Measurements from ENCODE around the gene CTSC.

CTSC gene

DNA sequence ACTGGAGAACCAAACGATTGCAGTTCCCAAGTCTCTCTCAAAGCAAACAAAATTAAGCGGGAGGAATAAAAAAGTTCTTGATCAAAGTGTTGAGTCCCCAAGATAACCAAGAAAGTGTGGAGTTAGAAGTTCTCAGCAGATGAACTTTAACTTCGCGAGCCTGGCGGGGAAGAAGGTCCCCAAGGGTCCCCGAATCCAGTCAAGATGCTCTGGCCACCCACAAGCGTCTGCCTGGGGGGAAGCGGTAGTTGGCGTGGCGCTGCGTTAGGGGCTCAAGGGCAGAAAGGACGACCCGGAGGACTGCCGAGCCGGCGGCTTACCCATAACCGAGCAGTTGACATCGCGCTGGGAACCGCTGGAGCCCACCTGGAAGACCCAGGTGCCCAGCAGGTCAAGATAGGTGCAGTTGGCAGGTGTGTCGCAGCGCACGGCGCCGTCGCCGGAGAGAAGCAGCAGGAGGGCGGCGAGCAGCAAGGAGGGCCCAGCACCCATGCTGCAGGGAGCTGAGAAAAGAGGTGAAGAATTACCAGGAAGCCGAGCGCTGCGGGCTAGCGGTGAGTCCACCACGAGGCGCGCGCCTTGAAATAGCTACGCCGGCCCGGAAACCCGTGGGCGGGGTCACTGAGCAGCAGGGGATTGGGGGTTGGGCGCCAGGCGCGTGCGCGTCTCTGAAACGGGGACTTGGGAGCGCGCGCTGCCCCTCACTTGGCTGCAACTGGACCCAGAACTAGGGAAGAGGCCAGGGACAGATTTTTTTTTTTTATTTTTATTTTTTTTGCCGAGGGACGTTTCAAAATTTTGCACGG, at the start of gene CTSC:
TSS of gene CTSC (minus strand) at position 556 of the 806 bp plus-strand sequence. CDS start at position 492, 64 bp downstream.
- no peaks in the 10 kb centered on the region for H3K27me3 ChIP-seq (ENCODE audit: control insufficient read depth in 1 of 2, insufficient read depth in 2 of 2, low read length in 2 of 2)
- no peaks in the 10 kb centered on the region for H3K9me3 ChIP-seq (ENCODE audit: low read length)
- H3K27ac ChIP-seq (ENCODE audit: low read depth, low read length), result peak within 1 kb of the TSS; percentile 89
- peak within 1 kb of the TSS; percentile 89 to 93 for H3K4me3 ChIP-seq (ENCODE audit: low read depth in 1 of 2, low read length in 2 of 2)
- H3K36me3 ChIP-seq (ENCODE audit: insufficient read depth, low read length), result no peaks in the 10 kb centered on the region
- H3K9ac ChIP-seq (ENCODE audit: low read length), result peak within 1 kb of the TSS; percentile 71
- H3K4me1 ChIP-seq (ENCODE audit: insufficient read depth, low read length), result peaks cover 28% of the 10 kb centered on the region

GRCh38 chr11:88384669-88385005, 47.1 kb upstream of the CTSC start:
- H3K36me3 ChIP-seq (ENCODE audit: insufficient read depth, low read length), result no peaks in the 10 kb centered on the region

DNA sequence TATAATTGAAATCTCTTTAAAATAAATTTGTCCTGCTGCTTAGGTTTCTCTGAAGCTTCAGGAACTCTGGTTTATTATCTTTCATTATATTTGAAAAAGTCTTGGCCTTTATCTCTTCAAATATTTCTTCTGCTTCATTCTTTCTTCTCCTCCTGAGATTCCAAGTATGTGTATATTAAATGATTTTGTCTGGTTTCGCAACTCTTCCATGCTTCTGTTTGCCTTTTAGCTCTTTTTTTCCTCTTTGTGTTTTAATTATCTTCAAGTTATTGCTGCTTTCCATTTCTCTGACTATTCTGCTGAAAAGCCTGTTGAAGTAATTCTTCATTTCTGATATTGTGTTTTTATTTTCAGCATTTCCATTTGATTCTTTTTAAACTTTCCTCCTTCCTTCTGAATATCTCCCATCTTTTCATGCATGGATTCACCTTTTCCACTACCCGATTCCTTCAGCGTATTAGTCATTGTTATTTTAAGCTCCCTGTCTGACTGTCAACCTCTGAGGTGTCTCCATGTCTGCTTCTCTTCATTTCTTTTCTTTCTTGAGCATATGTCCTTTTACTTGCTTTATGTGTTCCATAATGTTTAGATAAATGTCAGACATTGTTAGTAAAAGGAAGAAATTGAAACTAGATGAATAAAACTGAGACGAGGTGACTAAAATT, 46.6 kb upstream of the CTSC start:
- H3K9ac ChIP-seq (ENCODE audit: low read length), result no peak overlapping the region
- H3K4me3 ChIP-seq (ENCODE audit: low read depth in 1 of 2, low read length in 2 of 2), result no peak overlapping the region
- H3K27ac ChIP-seq (ENCODE audit: low read depth, low read length), result peak overlapping the region; percentile 31
- no peaks in the 10 kb centered on the region for H3K9me3 ChIP-seq (ENCODE audit: low read length)
- H3K27me3 ChIP-seq (ENCODE audit: control insufficient read depth in 1 of 2, insufficient read depth in 2 of 2, low read length in 2 of 2), result no peaks in the 10 kb centered on the region
- H3K36me3 ChIP-seq (ENCODE audit: insufficient read depth, low read length), result no peaks in the 10 kb centered on the region
- peaks cover 10% of the 10 kb centered on the region for H3K4me1 ChIP-seq (ENCODE audit: insufficient read depth, low read length)

More at GRCh38 chr11:88384669-88385005, 47.1 kb upstream of the CTSC start:
- Histone ChIP-seq H3K9ac (ENCODE audit: low read length) (no peak overlapping the region), H3K27me3 (ENCODE audit: control insufficient read depth in 1 of 2, insufficient read depth in 2 of 2, low read length in 2 of 2) (no peaks in the 10 kb centered on the region), H3K4me3 (ENCODE audit: low read depth in 1 of 2, low read length in 2 of 2) (no peak overlapping the region), H3K4me1 (ENCODE audit: insufficient read depth, low read length) (peaks cover 10% of the 10 kb centered on the region), H3K27ac (ENCODE audit: low read depth, low read length) (no peak overlapping the region), H3K9me3 (ENCODE audit: low read length) (no peaks in the 10 kb centered on the region)

DNA sequence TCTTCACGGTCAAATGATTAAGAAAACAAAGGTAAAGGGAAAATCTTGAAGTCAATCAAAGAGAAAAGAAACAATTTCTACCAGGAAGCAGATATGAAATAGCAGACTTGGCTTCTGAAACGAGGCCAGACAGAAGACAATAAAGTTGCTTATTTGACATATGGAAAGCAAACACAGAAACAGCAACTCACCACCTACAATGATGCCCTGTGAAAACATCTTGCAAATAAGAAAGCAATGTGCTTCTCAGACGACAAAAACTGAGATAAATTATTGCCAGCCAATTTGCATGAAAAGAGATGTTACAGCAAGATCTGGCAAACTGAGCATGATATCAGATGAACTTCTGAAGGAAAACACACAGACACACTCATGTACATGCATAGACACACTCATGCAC, 45.9 kb upstream of the CTSC start:
- no peaks in the 10 kb centered on the region for H3K27me3 ChIP-seq (ENCODE audit: control insufficient read depth in 1 of 2, insufficient read depth in 2 of 2, low read length in 2 of 2)
- no peaks in the 10 kb centered on the region for H3K36me3 ChIP-seq (ENCODE audit: insufficient read depth, low read length)
- H3K4me1 ChIP-seq (ENCODE audit: insufficient read depth, low read length), result peaks cover 10% of the 10 kb centered on the region
- no peaks in the 10 kb centered on the region for H3K9me3 ChIP-seq (ENCODE audit: low read length)
- no peak overlapping the region for H3K27ac ChIP-seq (ENCODE audit: low read depth, low read length)
- no peak overlapping the region for H3K4me3 ChIP-seq (ENCODE audit: low read depth in 1 of 2, low read length in 2 of 2)
- no peak overlapping the region for H3K9ac ChIP-seq (ENCODE audit: low read length)

GRCh38 chr11:88379130-88379529, 41.6 kb upstream of the CTSC start:
- Histone ChIP-seq H3K4me1 (ENCODE audit: insufficient read depth, low read length) (peaks cover 2% of the 10 kb centered on the region), H3K4me3 (ENCODE audit: low read depth in 1 of 2, low read length in 2 of 2) (no peak overlapping the region), H3K36me3 (ENCODE audit: insufficient read depth, low read length) (no peaks in the 10 kb centered on the region), H3K9me3 (ENCODE audit: low read length) (no peaks in the 10 kb centered on the region), H3K9ac (ENCODE audit: low read length) (no peak overlapping the region), H3K27me3 (ENCODE audit: control insufficient read depth in 1 of 2, insufficient read depth in 2 of 2, low read length in 2 of 2) (no peaks in the 10 kb centered on the region), H3K27ac (ENCODE audit: low read depth, low read length) (no peak overlapping the region)

DNA sequence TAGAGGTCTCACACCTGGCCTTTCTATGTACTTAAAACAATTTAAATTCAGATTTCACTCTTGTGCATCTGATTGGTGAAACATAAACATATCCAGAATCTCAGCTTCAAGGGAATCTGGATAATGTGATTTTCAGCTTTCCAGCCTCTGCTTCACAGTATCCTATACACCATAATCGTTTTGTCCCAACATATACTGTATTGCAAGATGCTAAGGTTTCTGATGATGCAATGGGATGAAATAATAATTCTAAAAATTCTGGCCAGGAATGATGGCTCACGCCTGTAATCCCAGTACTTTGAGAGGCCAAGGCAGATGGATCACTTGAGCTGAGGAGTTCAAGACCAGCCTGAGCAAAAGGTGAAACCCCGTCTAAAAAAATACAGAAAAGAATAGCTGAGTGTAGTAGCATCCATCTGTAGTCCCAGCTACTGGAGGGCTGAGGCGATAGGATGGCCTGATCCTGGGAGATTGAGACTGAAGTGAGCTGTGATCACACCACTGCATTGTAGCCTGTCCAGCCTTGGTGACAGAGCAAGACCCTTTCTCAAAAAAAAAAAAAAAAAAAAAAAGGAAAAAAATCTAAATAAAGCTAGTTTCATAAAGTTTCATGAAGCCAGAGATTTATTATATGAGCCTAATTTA, 41.0 kb upstream of the CTSC start:
- no peaks in the 10 kb centered on the region for H3K27me3 ChIP-seq (ENCODE audit: control insufficient read depth in 1 of 2, insufficient read depth in 2 of 2, low read length in 2 of 2)
- no peaks in the 10 kb centered on the region for H3K9me3 ChIP-seq (ENCODE audit: low read length)
- H3K4me1 ChIP-seq (ENCODE audit: insufficient read depth, low read length), result no peaks in the 10 kb centered on the region
- no peak overlapping the region for H3K27ac ChIP-seq (ENCODE audit: low read depth, low read length)
- no peaks in the 10 kb centered on the region for H3K36me3 ChIP-seq (ENCODE audit: insufficient read depth, low read length)
- H3K9ac ChIP-seq (ENCODE audit: low read length), result no peak overlapping the region
- H3K4me3 ChIP-seq (ENCODE audit: low read depth in 1 of 2, low read length in 2 of 2), result no peak overlapping the region

DNA sequence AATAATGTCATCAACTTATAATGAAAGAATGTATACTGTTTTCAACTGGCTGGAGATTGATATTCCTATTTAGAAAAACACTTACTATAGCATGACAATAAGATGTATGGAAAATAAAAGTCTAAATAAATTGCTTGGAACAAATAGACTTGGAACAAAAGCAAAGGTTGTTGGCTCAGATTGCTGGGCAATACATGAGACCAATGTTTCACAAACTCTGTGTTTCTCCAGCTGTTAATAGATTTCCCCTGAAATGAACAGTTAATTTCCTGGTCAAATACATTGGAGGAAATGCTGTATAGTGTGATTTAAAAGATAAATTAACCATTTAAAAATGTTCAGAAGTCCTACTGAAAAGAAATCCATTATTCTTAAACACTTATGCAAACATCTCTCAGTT, 40.1 kb upstream of the CTSC start:
- no peaks in the 10 kb centered on the region for H3K27me3 ChIP-seq (ENCODE audit: control insufficient read depth in 1 of 2, insufficient read depth in 2 of 2, low read length in 2 of 2)
- no peaks in the 10 kb centered on the region for H3K4me1 ChIP-seq (ENCODE audit: insufficient read depth, low read length)
- no peaks in the 10 kb centered on the region for H3K36me3 ChIP-seq (ENCODE audit: insufficient read depth, low read length)
- no peaks in the 10 kb centered on the region for H3K9me3 ChIP-seq (ENCODE audit: low read length)
- H3K27ac ChIP-seq (ENCODE audit: low read depth, low read length), result no peak overlapping the region
- no peak overlapping the region for H3K9ac ChIP-seq (ENCODE audit: low read length)
- H3K4me3 ChIP-seq (ENCODE audit: low read depth in 1 of 2, low read length in 2 of 2), result no peak overlapping the region

- no peak overlapping the region for H3K27ac ChIP-seq (ENCODE audit: low read depth, low read length)
These were observed 39.6 kb upstream of the CTSC start for GRCh38 chr11:88377144-88377543.

GRCh38 chr11:88375927-88376470, 38.5 kb upstream of the CTSC start:
- Histone ChIP-seq H3K4me3 (ENCODE audit: low read depth in 1 of 2, low read length in 2 of 2) (no peak overlapping the region), H3K9ac (ENCODE audit: low read length) (no peak overlapping the region), H3K9me3 (ENCODE audit: low read length) (no peaks in the 10 kb centered on the region), H3K27me3 (ENCODE audit: control insufficient read depth in 1 of 2, insufficient read depth in 2 of 2, low read length in 2 of 2) (no peaks in the 10 kb centered on the region), H3K27ac (ENCODE audit: low read depth, low read length) (no peak overlapping the region), H3K4me1 (ENCODE audit: insufficient read depth, low read length) (no peaks in the 10 kb centered on the region), H3K36me3 (ENCODE audit: insufficient read depth, low read length) (no peaks in the 10 kb centered on the region)

More at GRCh38 chr11:88377144-88377543, 39.6 kb upstream of the CTSC start:
- H3K9me3 ChIP-seq (ENCODE audit: low read length), result no peaks in the 10 kb centered on the region
- H3K36me3 ChIP-seq (ENCODE audit: insufficient read depth, low read length), result no peaks in the 10 kb centered on the region
- no peak overlapping the region for H3K4me3 ChIP-seq (ENCODE audit: low read depth in 1 of 2, low read length in 2 of 2)
- H3K9ac ChIP-seq (ENCODE audit: low read length), result no peak overlapping the region
- no peaks in the 10 kb centered on the region for H3K4me1 ChIP-seq (ENCODE audit: insufficient read depth, low read length)
- no peaks in the 10 kb centered on the region for H3K27me3 ChIP-seq (ENCODE audit: control insufficient read depth in 1 of 2, insufficient read depth in 2 of 2, low read length in 2 of 2)

DNA sequence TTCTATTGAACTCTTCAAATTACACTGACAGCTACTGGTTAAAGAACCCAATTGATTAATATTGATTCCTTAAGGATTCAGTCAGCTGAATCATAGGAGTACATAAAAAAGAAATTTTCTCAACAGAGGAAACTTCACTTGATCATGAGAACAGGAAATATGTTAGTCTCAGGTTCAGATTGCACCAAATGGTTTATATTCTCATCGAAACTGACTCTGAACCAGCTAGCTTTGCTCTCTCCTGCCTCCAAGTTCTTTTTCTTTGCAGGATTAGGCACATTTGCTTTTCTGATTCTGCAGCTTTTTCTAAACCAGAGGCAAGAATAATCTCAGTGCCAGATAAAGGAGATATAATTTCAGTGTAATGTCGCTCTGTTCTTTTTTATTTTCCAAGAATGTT, 33.2 kb upstream of the CTSC start:
- no peak overlapping the region for H3K9ac ChIP-seq (ENCODE audit: low read length)
- H3K27me3 ChIP-seq (ENCODE audit: control insufficient read depth in 1 of 2, insufficient read depth in 2 of 2, low read length in 2 of 2), result no peaks in the 10 kb centered on the region
- H3K4me3 ChIP-seq (ENCODE audit: low read depth in 1 of 2, low read length in 2 of 2), result no peak overlapping the region
- H3K27ac ChIP-seq (ENCODE audit: low read depth, low read length), result no peak overlapping the region
- no peaks in the 10 kb centered on the region for H3K36me3 ChIP-seq (ENCODE audit: insufficient read depth, low read length)
- no peaks in the 10 kb centered on the region for H3K4me1 ChIP-seq (ENCODE audit: insufficient read depth, low read length)
- no peaks in the 10 kb centered on the region for H3K9me3 ChIP-seq (ENCODE audit: low read length)

DNA sequence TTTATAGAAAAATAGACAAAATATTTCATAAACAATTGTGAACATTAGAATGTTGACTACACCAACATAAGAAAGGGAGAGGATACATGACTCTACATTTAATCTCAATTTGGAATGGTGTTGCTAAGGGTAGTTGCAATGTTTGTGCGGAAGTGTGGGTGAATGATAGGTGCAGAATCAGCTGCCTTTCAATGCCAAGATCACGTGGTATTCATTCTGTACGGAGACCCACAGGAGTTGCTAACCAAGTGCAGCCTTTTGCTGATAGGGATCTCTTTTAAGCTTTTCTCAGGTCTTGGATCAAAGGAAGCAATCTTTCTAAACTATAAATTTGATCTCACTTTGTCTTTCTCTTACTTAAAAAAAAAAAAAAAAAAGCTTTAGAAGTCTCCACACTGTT, 29.8 kb upstream of the CTSC start:
- Histone ChIP-seq H3K9ac (ENCODE audit: low read length) (no peak overlapping the region), H3K27ac (ENCODE audit: low read depth, low read length) (no peak overlapping the region), H3K9me3 (ENCODE audit: low read length) (no peaks in the 10 kb centered on the region), H3K4me3 (ENCODE audit: low read depth in 1 of 2, low read length in 2 of 2) (no peak overlapping the region), H3K36me3 (ENCODE audit: insufficient read depth, low read length) (no peaks in the 10 kb centered on the region), H3K27me3 (ENCODE audit: control insufficient read depth in 1 of 2, insufficient read depth in 2 of 2, low read length in 2 of 2) (no peaks in the 10 kb centered on the region), H3K4me1 (ENCODE audit: insufficient read depth, low read length) (no peaks in the 10 kb centered on the region)

Data from muscle layer of colon (tissue), 2 donors.